Immature natural killer cell (primary cell): ENCODE data around the gene SLIT3. TPM values are rescaled to one million over a fixed set of nuclear protein-coding genes. Genes with fewer than 3 reads are reported as not detected.
A peak's percentile ranks its signal among the peaks of the same experiment; 100 is the strongest.

Experiments used
- DNase-seq, 3 donors: peaks; one replicate each; pipeline ENCODE4 v3.0.0; 2022; ENCODE audit warnings: mixed read lengths in 1 of 3
- H3K27ac Mint-ChIP-seq, 6 donors: one replicate each; pipeline ENCODE4 v1.8.0; 2020; ENCODE audit warnings: mixed read lengths in 6 of 6, mild to moderate bottlenecking in 5 of 6, inconsistent platforms in 4 of 6, moderate library complexity in 3 of 6
- H3K27me3 Mint-ChIP-seq, 3 donors: one replicate each; pipeline ENCODE4 v1.8.0; 2020 to 2021; ENCODE audit warnings: low read depth in 3 of 3, mild to moderate bottlenecking in 3 of 3, mixed read lengths in 3 of 3, moderate library complexity in 3 of 3, inconsistent platforms in 1 of 3
- H3K36me3 Mint-ChIP-seq, 3 donors: one replicate each; pipeline ENCODE4 v1.8.0; 2020; ENCODE audit warnings: mixed read lengths in 3 of 3, inconsistent platforms in 2 of 3, mild to moderate bottlenecking in 2 of 3
- H3K4me1 Mint-ChIP-seq, 2 donors: one replicate each; pipeline ENCODE4 v1.8.0; 2020; ENCODE audit warnings: inconsistent platforms in 2 of 2, mild to moderate bottlenecking in 2 of 2, mixed read lengths in 2 of 2, moderate library complexity in 1 of 2
- H3K4me3 Mint-ChIP-seq, 5 donors: one replicate each; pipeline ENCODE4 v1.8.0; 2020; ENCODE audit warnings: mild to moderate bottlenecking in 5 of 5, mixed read lengths in 5 of 5, inconsistent platforms in 3 of 5, moderate library complexity in 3 of 5
- H3K9me3 Mint-ChIP-seq, 6 donors: one replicate each; pipeline ENCODE4 v1.8.0; 2020; ENCODE audit warnings: mild to moderate bottlenecking in 6 of 6, mixed read lengths in 6 of 6, inconsistent platforms in 4 of 6, moderate library complexity in 3 of 6
- polyA plus RNA-seq, 3 donors: library from polyadenylated mRNA; unstranded; fragments of 300-500 nt; fragmentation: Illumina TruSeq; gene quantifications; one replicate each; pipeline ENCODE4 v1.2.3, GENCODE V29; 2021

SLIT3 gene
- polyA plus RNA-seq, 3 donors from 2014 or later: 0.47 to 0.90 TPM; not detected in 1

GRCh38 chr5:168890816-168891812 is 409.8 kb downstream of the SLIT3 start:
- H3K9me3 Mint-ChIP-seq: no peaks in the 10 kb centered on the region
- H3K4me1 Mint-ChIP-seq: peaks cover 0 to 20% of the 10 kb centered on the region in 2 donors
- no peak overlapping the region for H3K4me3 Mint-ChIP-seq
- peaks cover 0 to 10% (median 3%) of the 10 kb centered on the region in 3 donors for H3K27me3 Mint-ChIP-seq
- no peaks in the 10 kb centered on the region for H3K36me3 Mint-ChIP-seq
- DNase-seq: no peak
- H3K27ac Mint-ChIP-seq: no peak overlapping the region

- no peaks in the 10 kb centered on the region for H3K36me3 Mint-ChIP-seq
- no peak overlapping the region for H3K27ac Mint-ChIP-seq
- H3K4me3 Mint-ChIP-seq: no peak overlapping the region
- H3K9me3 Mint-ChIP-seq: no peaks in the 10 kb centered on the region
- DNase-seq: no peak
- H3K4me1 Mint-ChIP-seq: no peaks in the 10 kb centered on the region
- H3K27me3 Mint-ChIP-seq: peaks cover 0 to 10% (median 3%) of the 10 kb centered on the region in 3 donors
Measured at GRCh38 chr5:168889039-168889438, 411.9 kb downstream of the SLIT3 start.

GRCh38 chr5:168887931-168888330 is 413.0 kb downstream of the SLIT3 start:
- H3K4me3 Mint-ChIP-seq: no peak overlapping the region
- DNase-seq: no peak
- no peak overlapping the region for H3K27ac Mint-ChIP-seq
- H3K9me3 Mint-ChIP-seq: no peaks in the 10 kb centered on the region
- H3K27me3 Mint-ChIP-seq: peaks cover 0 to 10% (median 3%) of the 10 kb centered on the region in 3 donors
- no peaks in the 10 kb centered on the region for H3K4me1 Mint-ChIP-seq
- H3K36me3 Mint-ChIP-seq: no peaks in the 10 kb centered on the region

- Mint-ChIP-seq H3K36me3 (no peaks in the 10 kb centered on the region), H3K9me3 (no peaks in the 10 kb centered on the region), H3K27me3 (peaks cover 0 to 10% (median 3%) of the 10 kb centered on the region in 3 donors)
Measured at GRCh38 chr5:168886157-168886556, 414.8 kb downstream of the SLIT3 start.

GRCh38 chr5:168885324-168886120 is 415.4 kb downstream of the SLIT3 start:
- DNase-seq: no peak
- H3K27ac Mint-ChIP-seq: no peak overlapping the region
- H3K4me1 Mint-ChIP-seq: no peaks in the 10 kb centered on the region
- H3K4me3 Mint-ChIP-seq: no peak overlapping the region
- H3K27me3 Mint-ChIP-seq: peaks cover 0 to 10% (median 5%) of the 10 kb centered on the region in 3 donors
- H3K9me3 Mint-ChIP-seq: no peaks in the 10 kb centered on the region
- no peaks in the 10 kb centered on the region for H3K36me3 Mint-ChIP-seq

More at GRCh38 chr5:168886157-168886556, 414.8 kb downstream of the SLIT3 start:
- Mint-ChIP-seq H3K27ac (no peak overlapping the region), H3K4me3 (no peak overlapping the region), H3K4me1 (no peaks in the 10 kb centered on the region)
- DNase-seq: no peak

GRCh38 chr5:168883991-168884390 is 416.9 kb downstream of the SLIT3 start:
- Mint-ChIP-seq H3K4me3 (no peak overlapping the region), H3K27ac (no peak overlapping the region), H3K36me3 (no peaks in the 10 kb centered on the region), H3K9me3 (no peaks in the 10 kb centered on the region), H3K27me3 (peaks cover 0 to 7% (median 5%) of the 10 kb centered on the region in 3 donors), H3K4me1 (no peaks in the 10 kb centered on the region)
- no peak for DNase-seq

GRCh38 chr5:168883281-168883741 is 417.6 kb downstream of the SLIT3 start:
- no peak overlapping the region for H3K27ac Mint-ChIP-seq
- H3K9me3 Mint-ChIP-seq: no peaks in the 10 kb centered on the region
- no peaks in the 10 kb centered on the region for H3K36me3 Mint-ChIP-seq
- peaks cover 0 to 7% (median 5%) of the 10 kb centered on the region in 3 donors for H3K27me3 Mint-ChIP-seq
- DNase-seq: no peak
- no peaks in the 10 kb centered on the region for H3K4me1 Mint-ChIP-seq
- H3K4me3 Mint-ChIP-seq: no peak overlapping the region

- Mint-ChIP-seq H3K27ac (no peak overlapping the region), H3K4me3 (no peak overlapping the region), H3K9me3 (no peaks in the 10 kb centered on the region), H3K36me3 (no peaks in the 10 kb centered on the region), H3K4me1 (no peaks in the 10 kb centered on the region), H3K27me3 (peaks cover under 1 to 4% (median 3%) of the 10 kb centered on the region in 3 donors)
- DNase-seq: no peak
Measured at GRCh38 chr5:168882283-168882682, 418.7 kb downstream of the SLIT3 start.

- no peaks in the 10 kb centered on the region for H3K9me3 Mint-ChIP-seq
- no peak overlapping the region for H3K27ac Mint-ChIP-seq
- H3K4me1 Mint-ChIP-seq: no peaks in the 10 kb centered on the region
- H3K4me3 Mint-ChIP-seq: no peak overlapping the region
- peaks cover 0 to 6% (median 4%) of the 10 kb centered on the region in 3 donors for H3K27me3 Mint-ChIP-seq
- no peaks in the 10 kb centered on the region for H3K36me3 Mint-ChIP-seq
- no peak for DNase-seq
Measured at GRCh38 chr5:168881427-168882149, 419.4 kb downstream of the SLIT3 start.

- peaks cover 0 to 6% (median 4%) of the 10 kb centered on the region in 3 donors for H3K27me3 Mint-ChIP-seq
- no peaks in the 10 kb centered on the region for H3K9me3 Mint-ChIP-seq
- H3K27ac Mint-ChIP-seq: peak overlapping the region in 1 of 6 donors; percentile 0
- H3K4me3 Mint-ChIP-seq: no peak overlapping the region
- peaks cover 0 to 5% (median 0%) of the 10 kb centered on the region in 3 donors for H3K36me3 Mint-ChIP-seq
- no peaks in the 10 kb centered on the region for H3K4me1 Mint-ChIP-seq
- no peak for DNase-seq
Measured at GRCh38 chr5:168879929-168880328, 421.0 kb downstream of the SLIT3 start.

- H3K4me3 Mint-ChIP-seq: no peak overlapping the region
- peak overlapping the region in 1 of 6 donors; percentile 0 for H3K27ac Mint-ChIP-seq
- H3K9me3 Mint-ChIP-seq: no peaks in the 10 kb centered on the region
- peaks cover under 1 to 6% (median 4%) of the 10 kb centered on the region in 3 donors for H3K27me3 Mint-ChIP-seq
- no peaks in the 10 kb centered on the region for H3K4me1 Mint-ChIP-seq
- no peak for DNase-seq
- peaks cover 0 to 5% (median 0%) of the 10 kb centered on the region in 3 donors for H3K36me3 Mint-ChIP-seq
Measured at GRCh38 chr5:168879331-168879730, 421.6 kb downstream of the SLIT3 start.

- Mint-ChIP-seq H3K27ac (peak overlapping the region in 1 of 6 donors; percentile 25), H3K4me1 (no peaks in the 10 kb centered on the region), H3K36me3 (peaks cover 0 to 5% (median 0%) of the 10 kb centered on the region in 3 donors), H3K4me3 (no peak overlapping the region), H3K27me3 (peaks cover 3 to 6% (median 4%) of the 10 kb centered on the region in 3 donors), H3K9me3 (no peaks in the 10 kb centered on the region)
- DNase-seq: no peak
Measured at GRCh38 chr5:168878135-168878745, 422.7 kb downstream of the SLIT3 start.
